Measurements from ENCODE around the gene FCHSD2. TPM values are rescaled to one million over a fixed set of nuclear protein-coding genes. Genes with fewer than 3 reads are reported as not detected.

FCHSD2 gene
- total and polyA plus RNA-seq, 2 of the 8 experiments (the other 6 are each of a cell fraction or from before 2014, with no cell fraction given) = 4.1 to 7.8 TPM

DNA sequence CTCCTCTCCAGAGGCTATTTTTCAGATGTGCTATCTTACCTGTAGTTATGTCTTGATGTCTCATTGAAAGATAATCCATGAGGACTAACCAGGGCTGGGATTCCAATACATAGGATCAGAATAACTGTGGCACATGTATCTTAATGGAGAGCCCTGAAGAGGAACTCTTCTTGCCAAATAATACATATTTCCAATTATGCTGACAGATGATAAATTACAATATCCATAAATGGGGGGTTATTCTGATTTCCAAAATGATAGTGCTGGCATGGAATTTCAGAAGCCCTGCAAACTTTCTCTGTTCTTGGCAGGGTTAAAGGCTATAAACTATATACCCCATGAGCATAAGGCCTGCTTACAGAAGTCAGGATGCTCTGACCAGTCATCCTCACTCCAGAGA lies 173.7 kb downstream of the FCHSD2 start:
- POLR2A ChIA-PET (ENCODE audit: partially characterized antibody) = no interaction called here
- no peak overlapping the region for H2AK5ac ChIP-seq (ENCODE audit: low read depth, low read length)
- no peak overlapping the region for H3K14ac ChIP-seq (ENCODE audit: insufficient read length)
- TF ChIP-seq EGR1 (IDR thresholded peaks at IDR 0.05; ENCODE audit: borderline replicate concordance, low read depth, low read length) (no peak), RXRA (IDR thresholded peaks at IDR 0.05; ENCODE audit: insufficient read depth, low read depth, low read length) (no peak), POLR2AphosphoS5 (IDR thresholded peaks at IDR 0.05; ENCODE audit: low read depth, low read length) (no peak), NRF1 (IDR thresholded peaks at IDR 0.05; ENCODE audit: low read depth, low read length) (no peak), RBBP5 (IDR thresholded peaks at IDR 0.05; ENCODE audit: borderline replicate concordance, low read depth, low read length) (no peak), POLR2A (IDR thresholded peaks at IDR 0.05; ENCODE audit: control extremely low read depth in 1 of 2, low read depth in 2 of 2, low read length in 2 of 2) (no peak), SIRT6 (IDR thresholded peaks at IDR 0.05; ENCODE audit: low read length) (no peak), CHD1 (IDR thresholded peaks at IDR 0.05; ENCODE audit: low read depth, low read length) (no peak), POU5F1 (IDR thresholded peaks at IDR 0.05; ENCODE audit: low read depth, low read length) (no peak), NANOG (IDR thresholded peaks at IDR 0.05; ENCODE audit: insufficient read depth, low read depth, low read length, poor library complexity, severe bottlenecking) (no peak)
- TF ChIP-seq, protein P1, sequence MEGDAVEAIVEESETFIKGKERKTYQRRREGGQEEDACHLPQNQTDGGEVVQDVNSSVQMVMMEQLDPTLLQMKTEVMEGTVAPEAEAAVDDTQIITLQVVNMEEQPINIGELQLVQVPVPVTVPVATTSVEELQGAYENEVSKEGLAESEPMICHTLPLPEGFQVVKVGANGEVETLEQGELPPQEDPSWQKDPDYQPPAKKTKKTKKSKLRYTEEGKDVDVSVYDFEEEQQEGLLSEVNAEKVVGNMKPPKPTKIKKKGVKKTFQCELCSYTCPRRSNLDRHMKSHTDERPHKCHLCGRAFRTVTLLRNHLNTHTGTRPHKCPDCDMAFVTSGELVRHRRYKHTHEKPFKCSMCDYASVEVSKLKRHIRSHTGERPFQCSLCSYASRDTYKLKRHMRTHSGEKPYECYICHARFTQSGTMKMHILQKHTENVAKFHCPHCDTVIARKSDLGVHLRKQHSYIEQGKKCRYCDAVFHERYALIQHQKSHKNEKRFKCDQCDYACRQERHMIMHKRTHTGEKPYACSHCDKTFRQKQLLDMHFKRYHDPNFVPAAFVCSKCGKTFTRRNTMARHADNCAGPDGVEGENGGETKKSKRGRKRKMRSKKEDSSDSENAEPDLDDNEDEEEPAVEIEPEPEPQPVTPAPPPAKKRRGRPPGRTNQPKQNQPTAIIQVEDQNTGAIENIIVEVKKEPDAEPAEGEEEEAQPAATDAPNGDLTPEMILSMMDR (IDR thresholded peaks at IDR 0.05; ENCODE audit: control extremely low read depth in 1 of 3, insufficient read depth in 1 of 3, low read depth in 1 of 3, low read length in 3 of 3) = no peak
- TF ChIP-seq, protein P2, sequence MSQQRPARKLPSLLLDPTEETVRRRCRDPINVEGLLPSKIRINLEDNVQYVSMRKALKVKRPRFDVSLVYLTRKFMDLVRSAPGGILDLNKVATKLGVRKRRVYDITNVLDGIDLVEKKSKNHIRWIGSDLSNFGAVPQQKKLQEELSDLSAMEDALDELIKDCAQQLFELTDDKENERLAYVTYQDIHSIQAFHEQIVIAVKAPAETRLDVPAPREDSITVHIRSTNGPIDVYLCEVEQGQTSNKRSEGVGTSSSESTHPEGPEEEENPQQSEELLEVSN (IDR thresholded peaks at IDR 0.05) = no peak
- no peak overlapping the region for H3K27ac ChIP-seq (ENCODE audit: low read depth, low read length)
- no peaks in the 10 kb centered on the region for H3K23me2 ChIP-seq (ENCODE audit: low read depth, low read length)
- H3K4me2 ChIP-seq (ENCODE audit: insufficient read depth in 1 of 2, low read depth in 2 of 2, low read length in 2 of 2) = no peak overlapping the region
- no peaks in the 10 kb centered on the region for H3K27me3 ChIP-seq (replicated peaks in 1 of 4; ENCODE audit: control insufficient read depth in 3 of 4, extremely low read depth in 1 of 4, insufficient read depth in 3 of 4, low read length in 3 of 4)
- no peak overlapping the region for H3K18ac ChIP-seq (ENCODE audit: extremely low read depth, low read length)
- H2BK120ac ChIP-seq (replicated peaks; ENCODE audit: low read depth, low read length) = no peak overlapping the region
- DNase-seq (ENCODE audit: low read depth in 1 of 2, low spot score in 2 of 2) (no peak), FAIRE-seq (no peak)
- CTCF ChIA-PET (ENCODE audit: partially characterized antibody) = no interaction called here
- H2AFZ ChIP-seq (ENCODE audit: low read length) = no peak overlapping the region
- H4K5ac ChIP-seq (ENCODE audit: insufficient read length, low read depth, low read length) = no peak overlapping the region
- H3K9me3 ChIP-seq (ENCODE audit: insufficient read depth in 2 of 2, low read depth in 1 of 2, low read length in 1 of 2) = no peaks in the 10 kb centered on the region
- H3K4me1 ChIP-seq (replicated peaks in 1 of 4; ENCODE audit: control insufficient read depth in 3 of 4, insufficient read depth in 4 of 4, low read length in 3 of 4) = 0 out of 7 replicates have a peak, but pooled peaks cover 0 to 2% (median 0%) of the 10 kb centered on the region in 4 experiments
- no peak overlapping the region for H3K4me3 ChIP-seq (ENCODE audit: extremely low read depth in 1 of 4, insufficient read depth in 2 of 4, low read depth in 3 of 4, low read length in 4 of 4)
- no peak overlapping the region for H3K56ac ChIP-seq (replicated peaks; ENCODE audit: insufficient read length, low read depth, low read length)
- no peaks in the 10 kb centered on the region for H3K36me3 ChIP-seq (ENCODE audit: control insufficient read depth in 2 of 4, insufficient read depth in 4 of 4, low read length in 3 of 4)
- no peak overlapping the region for H2BK20ac ChIP-seq (ENCODE audit: low read length)
- no peaks in the 10 kb centered on the region for H4K20me1 ChIP-seq (replicated peaks in 1 of 2; ENCODE audit: control insufficient read depth in 1 of 2, insufficient read depth in 2 of 2, low read length in 2 of 2)
- H3K79me1 ChIP-seq (ENCODE audit: low read depth, low read length) = no peaks in the 10 kb centered on the region
- H3K79me2 ChIP-seq (ENCODE audit: control insufficient read depth in 1 of 2, insufficient read depth in 2 of 2, low read length in 2 of 2) = no peaks in the 10 kb centered on the region
- no peak overlapping the region for H2BK5ac ChIP-seq (ENCODE audit: low read depth, low read length)
- no peak overlapping the region for H3K4ac ChIP-seq (replicated peaks; ENCODE audit: insufficient read length, low read depth, low read length)
- H3K9ac ChIP-seq (replicated peaks in 1 of 4; ENCODE audit: extremely low read depth in 1 of 4, low read depth in 3 of 4, low read length in 3 of 4) = no peak overlapping the region
- no peak overlapping the region for H3K23ac ChIP-seq (ENCODE audit: insufficient read length)
- no peak overlapping the region for H4K91ac ChIP-seq (replicated peaks; ENCODE audit: insufficient read length, low read length)
- H2BK15ac ChIP-seq (ENCODE audit: low read length) = no peak overlapping the region
- H2BK12ac ChIP-seq (ENCODE audit: low read depth, low read length) = no peak overlapping the region
- H4K8ac ChIP-seq (ENCODE audit: extremely low read depth, insufficient read depth, low read length) = no peak overlapping the region
